Breast epithelium (tissue), 4 donors: ENCODE data around the gene CD99L2. TPM values are rescaled to one million over a fixed set of nuclear protein-coding genes. Genes with fewer than 3 reads are reported as not detected.
A peak's percentile ranks its signal among the peaks of the same experiment; 100 is the strongest.

ENCODE experiments used
- DNase-seq, 2 donors: peaks; one replicate each; pipeline ENCODE4 v3.0.0-alpha.2; 2019; ENCODE audit warnings: low spot score in 2 of 2
- H3K27ac ChIP-seq, 2 donors: fragments of 200-600 bp; sonication (generic) in 1 of 2; one replicate each; pipeline ENCODE4 v1.5.1; 2016 to 2019; ENCODE audit warnings: mild to moderate bottlenecking in 1 of 2
- H3K27me3 ChIP-seq, 2 donors: fragments of 200-600 bp; sonication (generic) in 1 of 2; one replicate each; pipeline versions ENCODE4 v1.5.1 to v1.6.0; 2017 to 2019; ENCODE audit warnings: control low read depth in 1 of 2, mild to moderate bottlenecking in 1 of 2
- H3K36me3 ChIP-seq: fragments of 200-600 bp; one replicate; pipeline ENCODE4 v1.5.1; 2019
- H3K4me1 ChIP-seq, 2 donors: fragments of 200-600 bp; sonication (generic); one replicate each; pipeline ENCODE4 v1.5.1; 2016 to 2019; ENCODE audit warnings: control low read depth in 1 of 2
- H3K4me3 ChIP-seq, 3 donors: fragments of 200-600 bp; sonication (generic); 1 replicate in 2 of 3; 2 replicates in 1 of 3; pipeline ENCODE4 v1.5.1; 2016 to 2019; ENCODE audit warnings: mild to moderate bottlenecking in 3 of 3, moderate library complexity in 2 of 3
- H3K9me3 ChIP-seq, 2 donors: fragments of 200-600 bp; sonication (generic) in 1 of 2; one replicate each; pipeline ENCODE4 v1.5.1; 2016 to 2019; ENCODE audit warnings: control low read depth in 1 of 2
- CTCF ChIP-seq, 3 donors: fragments of 450-650 bp; IDR thresholded peaks; one replicate each; pipeline ENCODE4 v1.5.1; 2016 to 2017; ENCODE audit warnings: antibody characterized with exemption in 3 of 3, mild to moderate bottlenecking in 3 of 3, moderate library complexity in 3 of 3
- POLR2A ChIP-seq: fragments of 450-650 bp; IDR thresholded peaks from one replicate; pipeline ENCODE4 v1.6.1; 2016; ENCODE audit warnings: antibody characterized with exemption, mild to moderate bottlenecking, moderate library complexity
- POLR2AphosphoS5 ChIP-seq, 3 donors: sonication (generic); formaldehyde crosslinking; IDR thresholded peaks; one replicate each; pipeline ENCODE4 v1.6.1; 2017; ENCODE audit warnings: antibody characterized with exemption in 3 of 3
- intact Hi-C: fragments of 100-400 bp; cut with DNase I; formaldehyde crosslinking; loops from one replicate; pipeline ENCODE4 v1.15.1; 2023; ENCODE audit warnings: low total_unique reads
- total RNA-seq, 3 donors: library from RNA; depleted of rRNA; stranded (reverse); fragments of >200 nt; gene quantifications; one replicate each; pipeline ENCODE4 v1.1.0, GENCODE V29; 2016

Gene CD99L2
- total RNA-seq, 3 donors from 2014 or later, result 28.1 to 81.4 (median 32.1) TPM

GRCh38 chrX:150762258-150763165 lies 136.0 kb downstream of the CD99L2 start:
- no peaks in the 10 kb centered on the region for H3K36me3 ChIP-seq
- no peaks in the 10 kb centered on the region for H3K4me1 ChIP-seq
- intact Hi-C loops, result no loop called here
- H3K27me3 ChIP-seq, result peaks cover 0 to 8% of the 10 kb centered on the region in 2 donors
- TF ChIP-seq POLR2A (no peak), CTCF (IDR thresholded peaks at IDR 0.05) (no peak), POLR2AphosphoS5 (IDR thresholded peaks at IDR 0.05) (no peak)
- no peak for DNase-seq
- no peaks in the 10 kb centered on the region for H3K9me3 ChIP-seq
- no peak overlapping the region for H3K4me3 ChIP-seq
- H3K27ac ChIP-seq, result peak overlapping the region in 1 of 2 donors; percentile 19

GRCh38 chrX:150761819-150762216 lies 136.7 kb downstream of the CD99L2 start:
- H3K9me3 ChIP-seq, result no peaks in the 10 kb centered on the region
- H3K27me3 ChIP-seq, result peaks cover 0 to 8% of the 10 kb centered on the region in 2 donors
- H3K4me3 ChIP-seq, result no peak overlapping the region
- TF ChIP-seq POLR2AphosphoS5 (IDR thresholded peaks at IDR 0.05), result no peak
- TF ChIP-seq CTCF (IDR thresholded peaks at IDR 0.05), result no peak
- TF ChIP-seq POLR2A, result no peak
- no peak for DNase-seq
- intact Hi-C loops, result no loop called here
- no peak overlapping the region for H3K27ac ChIP-seq
- no peaks in the 10 kb centered on the region for H3K4me1 ChIP-seq
- H3K36me3 ChIP-seq, result no peaks in the 10 kb centered on the region

GRCh38 chrX:150761176-150761818 lies 137.2 kb downstream of the CD99L2 start:
- intact Hi-C loops, result no loop called here
- Histone ChIP-seq H3K36me3 (no peaks in the 10 kb centered on the region), H3K4me3 (no peak overlapping the region), H3K9me3 (no peaks in the 10 kb centered on the region), H3K27ac (no peak overlapping the region), H3K27me3 (peaks cover 0 to 8% of the 10 kb centered on the region in 2 donors), H3K4me1 (no peaks in the 10 kb centered on the region)
- TF ChIP-seq POLR2AphosphoS5 (IDR thresholded peaks at IDR 0.05) (no peak), CTCF (IDR thresholded peaks at IDR 0.05) (no peak), POLR2A (no peak)
- no peak for DNase-seq

GRCh38 chrX:150759568-150760416 lies 138.7 kb downstream of the CD99L2 start:
- TF ChIP-seq CTCF (IDR thresholded peaks at IDR 0.05) (no peak), POLR2A (no peak), POLR2AphosphoS5 (IDR thresholded peaks at IDR 0.05) (no peak)
- Histone ChIP-seq H3K36me3 (no peaks in the 10 kb centered on the region), H3K4me3 (no peak overlapping the region), H3K4me1 (no peaks in the 10 kb centered on the region), H3K27ac (no peak overlapping the region), H3K27me3 (peaks cover 0 to 8% of the 10 kb centered on the region in 2 donors), H3K9me3 (no peaks in the 10 kb centered on the region)
- intact Hi-C loops, result no loop called here
- no peak for DNase-seq
